ENCODE measurements around the gene CDH24.

Gene CDH24

DNA sequence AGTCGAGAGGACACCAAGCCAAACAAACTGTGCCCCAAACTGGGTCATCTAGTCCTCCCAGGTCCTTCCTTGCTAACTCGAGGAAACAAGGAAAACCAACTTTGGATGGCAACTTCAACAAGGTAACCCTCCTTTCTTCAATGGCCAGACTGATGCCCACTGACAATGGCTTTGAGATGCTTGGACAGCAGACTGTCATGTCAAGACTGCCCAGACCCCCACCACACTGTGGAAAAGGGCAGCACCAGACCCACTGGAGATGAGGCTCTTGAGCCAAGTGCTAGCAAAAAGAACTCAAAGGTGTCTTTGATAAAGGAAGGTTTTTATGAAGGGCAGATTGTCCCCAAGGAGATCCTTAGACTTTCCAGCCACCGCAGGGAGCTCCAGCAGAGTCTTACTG lies 9.0 kb upstream of the CDH24 start:
- DNase-seq, result no peak

DNA sequence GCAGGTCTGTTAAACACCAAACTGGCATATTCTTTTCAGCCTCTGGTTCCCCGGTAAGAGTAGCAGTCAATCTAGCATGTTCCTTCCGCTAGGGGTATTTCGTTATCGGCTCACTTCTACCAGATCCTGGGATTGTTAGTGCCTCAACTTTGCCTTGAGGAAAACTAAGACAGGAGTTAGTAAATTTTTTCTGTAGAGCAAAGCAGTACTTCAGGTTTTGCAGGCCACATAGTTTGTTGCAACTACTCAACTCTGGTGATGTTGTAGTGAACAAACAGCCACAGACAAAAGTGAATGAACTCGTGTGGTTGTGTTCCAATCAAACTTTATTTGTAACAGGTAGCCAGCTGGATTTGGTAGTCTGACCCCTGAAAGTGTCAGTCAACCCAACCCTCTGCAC lies 6.3 kb upstream of the CDH24 start:
- DNase-seq, result no peak

DNA sequence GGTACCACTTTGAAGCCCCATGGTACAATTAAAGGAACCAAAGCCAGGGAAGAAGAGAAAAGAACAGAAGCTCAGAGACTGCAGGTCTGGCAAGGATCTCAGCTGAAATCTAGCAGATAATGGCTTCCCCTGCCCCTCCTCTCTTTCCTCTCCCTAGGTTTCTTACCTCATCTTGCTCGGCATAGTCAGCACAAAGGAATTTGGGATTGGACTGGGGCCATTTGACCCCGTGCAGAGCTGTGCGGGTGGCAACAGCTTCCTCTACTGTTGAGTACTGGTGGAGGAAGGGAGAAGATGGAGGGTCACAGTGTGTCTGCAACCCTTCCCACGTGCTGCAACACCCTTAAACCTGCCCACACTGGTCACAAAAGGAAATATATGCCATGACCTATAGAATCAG lies 4.7 kb upstream of the CDH24 start:
- peak; percentile 95 for DNase-seq

DNA sequence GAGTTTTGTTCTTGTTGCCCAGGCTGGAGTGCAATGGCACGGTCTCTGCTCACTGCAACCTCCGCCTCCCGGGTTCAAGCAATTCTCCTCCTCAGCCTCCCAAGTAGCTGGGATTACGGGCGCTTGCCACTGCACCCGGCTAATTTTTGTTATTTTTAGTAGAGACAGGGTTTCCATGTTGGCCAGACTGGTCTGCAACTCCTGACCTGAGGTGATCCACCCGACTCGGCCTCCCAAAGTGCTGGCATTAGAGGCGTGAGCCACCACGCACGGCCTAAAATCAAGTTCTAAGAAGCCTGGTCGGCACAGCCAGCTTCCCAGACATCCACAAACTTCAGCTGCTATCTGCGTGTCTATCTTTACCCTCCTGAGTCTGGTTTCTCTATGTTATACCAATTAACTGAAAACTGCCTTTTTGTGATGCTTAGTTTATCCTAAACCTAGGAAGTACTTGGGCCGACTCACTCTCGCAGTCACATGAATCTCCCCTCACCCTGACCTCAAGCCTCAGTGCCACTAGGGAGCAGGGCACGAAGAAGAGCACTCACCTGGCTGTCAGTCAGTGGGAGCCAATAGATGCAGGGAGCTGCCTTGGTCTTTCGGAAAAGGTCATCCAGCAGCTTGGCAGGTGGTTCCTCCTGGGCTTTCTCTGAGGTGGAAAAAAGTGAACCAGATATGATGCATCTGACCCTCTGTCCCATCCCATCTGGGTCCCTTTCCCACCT lies 3.4 kb upstream of the CDH24 start:
- DNase-seq, result no peak

DNA sequence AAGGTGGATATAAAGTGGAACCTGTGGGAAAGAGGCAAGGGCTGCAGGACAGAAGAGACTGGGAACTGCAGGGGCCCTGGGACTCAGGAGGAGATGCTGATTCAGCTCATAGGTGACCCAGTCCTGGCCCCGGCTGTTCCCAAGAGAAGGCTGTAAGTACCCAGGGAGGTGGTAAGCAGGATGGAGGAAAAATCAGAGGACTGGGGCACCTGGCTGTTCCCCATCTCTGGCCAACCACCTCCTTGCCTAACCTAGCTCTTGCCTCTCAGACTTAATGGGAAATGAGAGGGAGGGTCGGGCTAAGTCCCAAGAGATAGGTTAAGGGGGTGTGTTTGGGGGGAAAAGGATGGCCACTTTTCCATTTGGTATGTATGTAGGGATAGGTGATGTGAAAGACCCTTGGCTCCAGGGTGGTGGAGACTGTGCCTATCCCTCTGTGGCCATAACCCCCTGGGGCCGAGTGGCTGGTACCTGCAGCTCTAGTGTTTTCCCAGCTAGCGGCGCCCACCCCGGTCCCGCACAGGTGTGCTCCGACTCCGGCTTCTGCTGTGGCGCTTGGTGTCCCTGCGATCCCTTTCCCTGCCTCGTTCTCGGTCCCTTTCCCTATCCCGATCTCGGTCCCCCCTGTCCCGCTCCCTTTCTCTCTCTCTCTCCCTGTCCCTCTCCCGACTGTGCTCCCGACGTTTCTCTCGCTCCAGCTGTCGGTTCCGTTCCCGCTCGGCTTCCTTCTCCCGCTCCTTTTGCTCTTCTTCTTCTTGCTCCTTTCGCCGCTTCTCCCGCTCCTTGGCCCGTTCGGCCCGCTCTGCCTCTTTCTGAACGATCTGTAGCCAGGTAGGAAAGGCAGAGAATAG lies 1.6 kb upstream of the CDH24 start:
- no peak for DNase-seq

DNA sequence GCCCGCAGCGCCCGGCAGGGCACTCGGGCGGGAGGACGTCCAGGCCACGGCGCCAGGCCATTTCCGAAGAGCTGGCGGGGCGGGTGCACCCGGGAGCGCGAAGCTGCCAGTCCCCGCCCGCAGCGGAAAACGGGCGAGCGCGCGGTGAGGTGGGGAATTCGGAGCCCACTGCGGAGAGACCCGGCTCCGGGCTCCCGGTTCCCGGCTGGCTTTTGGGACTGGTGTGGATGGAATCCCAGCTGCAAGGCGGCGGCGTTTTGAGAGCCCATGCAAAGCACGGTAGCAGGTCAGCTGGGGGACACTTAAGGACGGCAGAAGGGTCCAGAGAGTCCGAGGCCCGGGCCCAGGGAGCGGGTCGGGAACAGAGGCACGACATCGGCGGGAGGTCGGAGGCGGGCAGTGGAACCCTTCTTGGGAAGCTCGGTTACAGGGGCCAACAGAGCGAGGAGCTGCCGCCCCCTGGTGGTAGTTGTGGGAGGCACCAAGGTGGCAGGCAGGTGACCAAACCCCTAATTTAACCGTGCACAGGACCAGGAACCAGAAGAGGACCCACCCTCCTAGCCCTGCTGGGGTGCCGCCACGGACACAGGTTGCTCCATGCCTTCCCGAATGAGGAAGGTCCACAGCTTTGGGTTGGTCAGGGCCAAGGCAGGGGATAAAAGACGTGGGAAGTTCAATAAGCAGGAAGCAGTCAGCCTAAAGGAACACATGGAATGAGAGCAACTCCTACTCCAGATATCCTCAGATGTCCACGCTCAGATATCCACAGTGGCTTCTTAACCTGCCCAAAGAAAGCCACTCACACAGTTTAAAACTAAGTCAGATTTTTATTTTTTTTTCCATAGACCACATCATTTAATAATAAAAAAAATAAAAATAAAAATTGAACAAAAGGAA lies 685 bp upstream of the CDH24 start:
- DNase-seq, result peak; percentile 82

DNA sequence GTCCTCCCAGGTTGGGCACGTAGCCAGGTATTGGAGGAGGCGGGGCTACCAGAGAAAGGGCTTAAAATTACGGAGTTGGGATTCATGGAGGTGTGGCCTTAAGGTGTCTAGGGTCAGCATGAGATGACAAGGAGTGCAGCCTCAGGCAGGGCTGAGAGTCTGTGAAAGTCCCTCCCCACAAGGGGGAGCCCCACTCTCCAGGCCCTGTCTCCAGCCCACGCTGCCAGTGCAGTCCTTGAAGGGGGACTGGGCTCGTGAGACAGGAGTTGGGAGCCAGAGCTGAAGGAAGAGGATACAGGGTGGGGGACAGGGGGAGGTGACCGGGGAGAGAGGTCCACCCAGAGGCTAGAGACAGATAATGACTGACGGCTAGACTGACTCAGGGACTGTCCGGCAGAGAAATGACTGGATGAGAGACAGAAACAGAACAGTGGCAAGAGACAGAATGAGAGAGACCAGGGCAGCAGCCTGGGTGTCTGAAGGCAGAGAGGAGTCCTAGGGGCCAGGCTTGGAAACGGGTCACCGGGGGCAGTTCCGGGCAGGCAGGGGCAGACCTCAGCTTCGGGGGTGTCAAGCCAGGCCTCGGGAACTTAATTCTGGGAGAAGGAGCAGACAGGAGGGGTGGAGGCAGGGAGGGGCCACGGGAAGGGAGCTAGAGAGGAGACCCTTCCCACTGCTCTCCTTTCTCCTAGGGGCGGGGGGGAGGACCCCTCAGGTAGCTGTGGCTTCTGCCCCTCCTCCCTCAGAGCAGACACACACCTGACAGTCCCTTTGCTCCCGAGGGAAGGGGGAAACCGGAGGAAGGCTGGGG lies 970 bp downstream of the CDH24 start:
- peak; percentile 68 for DNase-seq

DNA sequence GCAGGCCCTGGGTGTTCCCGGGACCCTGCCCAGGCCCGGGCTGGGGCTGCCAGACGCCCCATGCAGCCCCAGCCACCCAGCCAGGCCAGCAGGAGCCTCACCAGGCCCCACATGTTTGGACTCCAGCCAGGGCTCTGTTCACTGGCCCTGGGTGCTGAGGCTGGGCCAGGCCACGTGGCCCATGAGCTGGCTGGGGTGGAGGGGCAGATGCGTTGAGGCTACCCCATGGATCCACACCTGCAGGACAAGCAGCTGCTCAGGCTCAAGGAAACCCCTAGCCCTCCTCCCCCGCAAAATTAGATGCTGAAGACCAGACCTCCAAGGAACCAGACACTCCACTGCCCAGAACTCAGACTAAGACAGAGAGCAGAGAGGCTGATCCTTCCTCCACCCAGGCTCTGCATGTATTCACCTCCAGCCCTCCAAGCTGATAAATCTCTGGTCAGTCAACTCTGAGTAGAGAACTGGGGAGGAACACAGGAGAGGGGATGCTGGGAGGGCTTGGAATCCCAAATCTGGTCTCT lies 1.6 kb downstream of the CDH24 start:
- no peak for DNase-seq

DNA sequence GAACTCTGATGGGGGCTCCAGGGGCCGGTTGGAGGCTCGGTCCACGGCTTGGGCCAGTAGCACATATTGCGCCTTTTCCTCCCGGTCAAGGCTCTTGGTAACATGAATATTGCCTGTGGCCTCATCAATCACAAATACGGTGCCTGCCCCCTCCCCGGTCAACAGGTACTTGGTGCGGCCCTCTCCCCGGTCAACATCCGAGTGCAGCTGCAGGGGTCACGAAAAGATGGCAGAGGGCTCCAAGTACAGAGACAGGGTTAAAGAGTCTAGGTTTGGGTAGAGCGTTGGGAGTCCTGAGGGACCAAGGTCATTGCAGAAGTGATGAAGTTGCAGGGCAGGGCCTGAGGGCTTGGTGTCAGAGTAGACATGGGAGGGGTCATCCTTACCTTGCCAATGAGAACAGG lies 2.2 kb downstream of the CDH24 start:
- DNase-seq, result no peak

DNA sequence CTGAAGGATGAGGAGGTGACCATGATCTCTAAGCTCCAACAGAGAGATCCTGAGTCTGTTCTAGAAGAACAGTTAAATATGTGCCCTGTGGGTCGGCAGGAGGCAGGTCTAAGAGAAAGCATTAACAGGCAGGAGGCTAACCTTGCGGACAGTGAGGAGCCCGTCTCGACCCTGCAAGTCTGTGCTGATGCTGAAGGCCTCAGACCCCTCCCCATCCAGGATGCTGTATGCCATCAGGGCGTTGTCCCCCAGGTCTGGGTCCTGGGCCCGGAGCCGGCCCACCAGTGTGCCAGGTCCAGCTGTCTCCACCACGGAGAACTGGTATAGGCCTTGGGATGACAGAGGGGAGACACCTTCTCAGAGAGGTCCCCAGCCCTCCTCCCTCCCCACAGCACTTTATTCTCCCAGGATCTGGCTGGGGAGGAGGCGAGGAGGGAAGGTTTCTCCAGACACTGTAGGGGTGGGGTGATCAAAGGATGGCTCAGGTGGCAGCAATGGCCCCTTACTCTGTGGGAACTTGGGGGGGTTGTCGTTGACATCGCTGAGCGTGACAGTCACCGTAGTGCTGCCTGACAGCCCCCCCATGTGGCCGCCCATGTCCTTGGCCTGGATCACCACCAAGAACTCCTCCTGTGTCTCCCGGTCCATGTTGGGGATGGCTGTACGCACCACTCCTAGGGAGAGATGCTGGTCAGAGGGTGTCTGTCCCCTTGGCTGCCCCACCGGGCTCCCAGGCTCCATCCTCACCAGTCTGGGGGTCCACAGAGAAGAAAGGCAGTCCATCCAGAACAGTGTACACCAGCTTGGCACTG lies 3.1 kb downstream of the CDH24 start:
- DNase-seq, result no peak

DNA sequence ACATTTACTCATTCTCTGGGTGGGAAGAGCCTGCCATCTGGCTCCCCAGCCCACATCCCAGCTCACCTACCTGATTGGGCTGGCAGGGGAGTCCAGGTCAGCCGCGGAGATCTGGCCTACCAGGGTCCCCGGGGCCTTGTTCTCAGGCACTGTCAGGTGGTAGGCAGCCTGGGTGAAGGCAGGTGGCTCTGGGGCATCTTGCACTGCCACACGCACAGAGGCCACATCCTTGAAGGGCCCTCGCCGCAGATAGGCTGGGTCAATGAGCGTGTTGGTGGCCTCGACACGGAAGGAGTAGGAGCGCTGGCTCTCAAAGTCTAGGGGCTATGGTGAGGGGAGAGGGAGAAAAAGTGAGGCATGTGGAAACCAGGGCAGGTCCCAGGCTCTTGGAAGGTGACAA lies 3.9 kb downstream of the CDH24 start:
- DNase-seq, result no peak

DNA sequence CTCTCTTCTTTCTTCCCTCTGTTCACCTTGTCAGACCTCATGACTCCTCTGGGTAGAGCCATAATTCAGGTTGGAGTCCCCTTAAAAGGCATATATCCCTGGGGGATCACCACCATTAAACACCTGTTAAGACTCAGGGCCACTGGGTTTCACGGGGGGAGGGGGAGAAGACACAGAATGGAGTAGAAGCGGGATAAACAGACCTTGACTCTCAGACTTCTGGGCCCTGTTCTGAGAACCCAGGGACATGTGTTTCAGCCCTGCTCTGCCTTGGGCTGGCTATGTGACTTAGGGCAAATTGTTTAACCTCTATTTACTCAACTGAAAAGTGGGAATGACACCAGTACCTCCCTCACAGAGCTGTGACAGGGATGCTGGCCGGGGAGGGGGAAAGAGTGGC lies 4.6 kb downstream of the CDH24 start:
- no peak for DNase-seq

DNA sequence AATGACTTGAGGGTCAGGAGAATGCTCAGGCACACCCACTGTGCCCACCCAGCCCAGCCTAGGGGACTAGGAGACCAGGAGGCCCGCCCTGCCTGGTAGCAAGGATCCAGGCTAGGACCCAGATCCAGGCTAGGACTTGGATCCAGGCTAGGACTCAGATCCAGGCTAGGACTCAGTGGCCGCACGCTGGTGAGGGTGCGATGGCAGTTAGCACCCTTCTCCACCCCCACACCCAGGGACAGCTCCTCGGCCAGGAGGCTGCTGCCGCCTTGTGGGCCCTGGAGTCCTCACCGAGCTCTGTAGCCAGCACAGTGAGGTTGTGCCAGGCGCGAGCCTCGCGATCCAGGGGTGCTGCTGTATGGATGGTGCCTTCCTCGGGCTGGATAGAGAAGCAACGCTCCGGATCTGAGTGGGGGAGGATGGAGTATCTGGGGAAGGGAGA lies 5.1 kb downstream of the CDH24 start:
- no peak for DNase-seq

DNA sequence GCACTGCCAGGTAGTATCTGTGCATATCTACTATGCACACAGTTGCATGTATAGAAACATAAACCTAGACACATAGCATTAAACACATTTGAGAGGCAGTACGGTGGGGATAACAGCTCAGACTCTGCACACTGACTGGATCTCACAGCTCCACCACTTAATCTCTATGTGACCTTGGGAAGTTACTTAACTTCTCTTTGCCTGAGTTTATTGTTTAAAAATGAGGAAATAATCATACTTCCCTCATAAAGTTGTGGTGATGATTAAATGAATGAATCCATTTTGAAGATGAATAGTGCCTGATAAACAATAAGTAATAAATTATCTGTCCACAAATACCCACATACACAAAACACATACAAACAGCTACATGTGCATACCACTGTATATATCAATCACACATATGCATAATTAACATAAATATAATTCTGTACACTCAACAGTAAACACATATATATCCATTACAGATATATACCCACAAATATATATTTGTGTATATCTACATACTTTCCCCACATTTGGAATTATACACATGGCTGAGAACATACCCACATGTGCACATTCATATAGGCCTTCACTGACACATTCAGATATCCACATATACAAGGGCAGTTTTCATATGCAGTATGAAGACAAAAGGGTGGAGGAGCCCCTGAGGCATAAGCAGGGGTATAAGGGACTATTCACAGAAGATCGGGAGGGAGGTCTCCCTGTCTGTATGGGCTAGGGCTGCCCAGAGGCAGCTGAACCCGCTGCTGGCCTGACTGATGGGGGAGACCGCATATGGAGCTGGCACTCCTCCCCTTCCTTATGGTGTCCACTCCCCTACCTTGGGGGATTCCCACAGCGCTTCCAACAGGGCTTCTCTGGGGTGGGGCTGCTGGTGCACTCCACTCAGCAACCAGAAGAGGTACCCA lies 5.9 kb downstream of the CDH24 start:
- DNase-seq, result no peak

DNA sequence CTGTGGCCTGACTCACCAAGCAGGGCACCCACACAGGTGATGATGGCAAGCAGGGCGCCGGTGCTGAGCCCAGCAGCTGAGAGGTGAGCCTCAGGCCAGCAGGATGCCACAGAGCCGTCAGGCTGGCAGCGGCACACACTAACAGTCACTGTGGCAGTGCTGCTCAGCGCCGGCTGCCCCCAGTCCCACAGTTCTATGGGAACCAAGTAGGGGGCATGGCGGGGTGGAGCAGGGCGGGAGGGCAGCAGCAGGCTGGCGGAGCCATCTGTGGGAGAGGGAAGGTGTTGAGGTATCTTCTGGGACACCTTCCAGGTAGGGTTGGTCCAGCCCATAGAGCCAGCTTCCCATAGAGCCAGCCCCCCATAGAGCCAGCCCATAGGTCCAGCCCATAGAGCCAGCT lies 8.3 kb downstream of the CDH24 start:
- no peak for DNase-seq

DNA sequence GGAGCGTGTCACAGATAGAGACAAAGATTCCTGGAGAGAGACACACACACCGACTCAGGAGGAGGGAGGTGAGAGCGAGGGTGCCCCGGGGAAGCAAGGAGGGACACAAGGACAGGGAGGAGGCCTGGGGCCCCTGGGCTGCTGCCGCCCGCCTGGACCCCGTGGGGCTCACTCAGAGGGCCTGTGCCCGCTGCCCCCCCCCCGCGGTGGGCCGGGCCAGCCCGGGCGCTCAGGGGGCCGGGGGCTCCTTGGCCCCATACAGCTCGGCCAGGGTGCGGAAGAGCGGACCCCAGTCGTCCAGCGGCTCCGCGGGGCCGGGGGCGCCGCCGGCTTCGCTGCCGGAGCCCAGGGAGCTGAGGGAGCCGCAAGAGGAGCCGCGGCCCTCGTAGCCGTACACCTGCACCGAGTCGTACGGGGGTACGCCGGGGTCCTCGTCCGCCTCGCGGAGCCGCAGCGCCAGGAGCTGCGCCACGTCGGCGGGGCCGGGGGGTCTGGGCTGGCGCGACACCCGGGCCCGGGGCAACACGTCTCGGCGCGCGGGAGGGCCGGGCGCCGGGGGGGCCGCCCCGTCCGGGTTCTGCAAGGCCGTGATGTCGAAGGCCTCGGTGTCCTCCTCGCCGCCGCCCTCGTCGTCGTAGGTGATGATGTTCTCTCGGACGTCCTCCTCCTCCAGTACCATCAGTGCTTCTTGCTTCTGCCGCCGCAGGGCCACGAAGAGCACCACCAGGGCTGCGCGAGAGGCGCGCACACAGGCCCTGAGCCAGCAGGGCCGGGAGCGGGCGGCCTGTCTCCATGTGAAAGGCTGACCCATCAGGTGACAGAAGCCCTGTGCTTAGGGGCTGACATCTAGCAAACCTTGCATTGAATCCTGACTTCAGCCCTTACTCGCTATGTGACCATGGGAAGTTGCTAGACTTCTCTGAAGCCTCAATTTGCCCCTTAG lies 9.3 kb downstream of the CDH24 start:
- DNase-seq, result no peak

DNA sequence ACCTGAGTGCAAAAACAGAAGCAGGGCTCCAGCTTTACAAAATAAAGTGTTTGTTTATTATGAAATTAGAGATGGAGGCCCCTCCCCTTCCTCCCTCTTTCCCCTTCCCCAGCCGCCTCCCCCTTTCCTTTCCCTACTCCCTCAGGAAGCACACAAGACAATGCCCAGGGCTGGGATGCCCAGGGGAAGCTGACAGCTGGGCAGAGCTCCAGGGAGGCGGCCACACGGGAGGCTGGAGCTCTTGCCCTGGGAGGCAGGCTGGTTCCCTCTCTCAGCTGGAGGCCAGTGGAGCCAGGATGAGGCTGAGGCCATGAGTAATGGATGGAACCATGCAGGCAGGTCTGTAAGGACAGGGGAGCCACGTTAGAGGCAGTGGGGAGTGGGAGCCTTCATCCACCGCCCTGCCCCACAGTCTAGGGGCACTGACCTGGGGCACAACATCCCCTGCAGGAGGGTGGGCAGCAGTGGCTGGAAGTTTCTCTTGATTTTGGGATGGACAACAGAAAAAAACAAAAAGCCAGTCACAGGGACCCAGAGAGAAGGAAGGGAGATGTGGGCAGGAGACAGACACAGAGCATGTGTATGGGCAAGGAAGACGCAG lies 10.2 kb downstream of the CDH24 start:
- peak; percentile 64 for DNase-seq

Measured in fibroblast of skin of scalp (primary cell).